Thyroid gland (tissue), 4 donors: Measurements from ENCODE around the gene ESRRA. TPM values are rescaled to one million over a fixed set of nuclear protein-coding genes. Genes with fewer than 3 reads are reported as not detected.

ENCODE experiments used
- DNase-seq, 2 donors: peaks; one replicate each; pipeline ENCODE4 v3.0.0-alpha.2; 2019
- H3K27ac ChIP-seq, 3 donors: fragments of 200-600 bp; sonication (generic); 1 replicate in 2 of 3; 2 replicates in 1 of 3; pipeline ENCODE4 v1.5.1; 2016 to 2019; ENCODE audit warnings: mild to moderate bottlenecking in 1 of 3, moderate library complexity in 1 of 3
- H3K27me3 ChIP-seq: fragments of 200-600 bp; sonication (generic); one replicate; pipeline ENCODE4 v1.5.1; 2019
- H3K36me3 ChIP-seq, 2 donors: fragments of 200-600 bp; sonication (generic); one replicate each; pipeline ENCODE4 v1.5.1; 2016 to 2019
- H3K4me1 ChIP-seq, 2 donors: fragments of 200-600 bp; sonication (generic); one replicate each; pipeline ENCODE4 v1.5.1; 2017 to 2019
- H3K4me3 ChIP-seq, 3 donors: fragments of 200-600 bp; sonication (generic); replicated peaks in 1 of 3; 1 replicate in 2 of 3; 2 replicates in 1 of 3; pipeline ENCODE4 v1.5.1; 2016; ENCODE audit warnings: mild to moderate bottlenecking in 1 of 3
- H3K9me3 ChIP-seq: fragments of 200-600 bp; sonication (generic); one replicate; pipeline ENCODE4 v1.5.1; 2017
- POLR2A ChIP-seq, 2 donors: fragments of 450-650 bp; IDR thresholded peaks; one replicate each; pipeline ENCODE4 v1.6.1; 2017; ENCODE audit warnings: antibody characterized with exemption in 2 of 2, mild to moderate bottlenecking in 2 of 2, moderate library complexity in 1 of 2
- WGBS, 2 donors: methylation state at CpG; one replicate each; pipeline ENCODE4 v1.1.5; 2017; 5-methylcytosine and 5-hydroxymethylcytosine counted together
- intact Hi-C: fragments of 100-400 bp; cut with DNase I; formaldehyde crosslinking; loops from one replicate; pipeline ENCODE4 v1.15.1; 2023
- total RNA-seq, 4 donors: library from RNA; depleted of rRNA; stranded (reverse); fragments of >200 nt; gene quantifications; one replicate each; pipeline ENCODE4 v1.2.3, GENCODE V29; 2016
- TF ChIP-seq, protein P1 (sequence below), 6 experiments: fragments of 200-600 bp in 3 of 6; fragments of 450-650 bp in 3 of 6; sonication (generic) in 3 of 6; IDR thresholded peaks; one replicate each; pipeline ENCODE4 v1.5.1; 2016 to 2019; ENCODE audit warnings: antibody characterized with exemption in 6 of 6, mild to moderate bottlenecking in 2 of 6, inconsistent platforms in 1 of 6, moderate library complexity in 1 of 6

ESRRA gene
- total RNA-seq, 4 donors from 2014 or later, result 42.8 to 71.6 (median 58.3) TPM

DNA sequence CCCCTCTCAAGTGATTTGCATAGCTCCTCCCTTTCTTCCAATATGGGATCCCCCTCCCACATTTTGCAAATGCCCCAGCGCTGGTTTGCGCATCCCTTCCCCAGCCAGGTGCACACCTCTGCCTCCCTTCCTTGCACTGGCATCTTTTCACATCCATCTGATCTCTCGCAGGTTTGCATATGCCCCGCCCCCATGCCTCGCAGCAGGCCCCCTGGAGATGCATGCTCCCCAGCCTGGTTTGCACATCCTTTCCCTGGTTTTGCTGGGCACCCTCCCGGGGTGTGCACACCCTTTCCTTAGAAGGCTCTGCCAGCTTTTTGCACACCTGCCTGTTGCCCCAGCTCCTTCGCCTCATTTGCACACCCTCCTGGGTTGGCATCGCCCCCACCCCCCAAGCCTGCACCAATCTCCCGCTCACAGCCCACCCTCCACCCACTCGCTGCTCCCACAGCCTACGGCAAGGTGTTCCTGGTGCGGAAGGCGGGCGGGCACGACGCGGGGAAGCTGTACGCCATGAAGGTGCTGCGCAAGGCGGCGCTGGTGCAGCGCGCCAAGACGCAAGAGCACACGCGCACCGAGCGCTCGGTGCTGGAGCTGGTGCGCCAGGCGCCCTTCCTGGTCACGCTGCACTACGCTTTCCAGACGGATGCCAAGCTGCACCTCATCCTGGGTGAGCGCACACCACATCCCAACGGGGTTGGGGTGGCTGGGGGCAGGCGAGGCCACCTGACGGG, 54.6 kb downstream of the ESRRA start:
- Histone ChIP-seq H3K36me3 (peaks cover 15 to 30% of the 10 kb centered on the region in 2 donors), H3K9me3 (no peaks in the 10 kb centered on the region), H3K27ac (no peak overlapping the region), H3K4me1 (peaks cover 23 to 28% of the 10 kb centered on the region in 2 donors), H3K27me3 (no peaks in the 10 kb centered on the region), H3K4me3 (peak overlapping the region in 1 of 3 donors; percentile 87)
- intact Hi-C loops, result no loop called here
- DNase-seq, result peak; percentile 23 to 46
- TF ChIP-seq, protein P1, sequence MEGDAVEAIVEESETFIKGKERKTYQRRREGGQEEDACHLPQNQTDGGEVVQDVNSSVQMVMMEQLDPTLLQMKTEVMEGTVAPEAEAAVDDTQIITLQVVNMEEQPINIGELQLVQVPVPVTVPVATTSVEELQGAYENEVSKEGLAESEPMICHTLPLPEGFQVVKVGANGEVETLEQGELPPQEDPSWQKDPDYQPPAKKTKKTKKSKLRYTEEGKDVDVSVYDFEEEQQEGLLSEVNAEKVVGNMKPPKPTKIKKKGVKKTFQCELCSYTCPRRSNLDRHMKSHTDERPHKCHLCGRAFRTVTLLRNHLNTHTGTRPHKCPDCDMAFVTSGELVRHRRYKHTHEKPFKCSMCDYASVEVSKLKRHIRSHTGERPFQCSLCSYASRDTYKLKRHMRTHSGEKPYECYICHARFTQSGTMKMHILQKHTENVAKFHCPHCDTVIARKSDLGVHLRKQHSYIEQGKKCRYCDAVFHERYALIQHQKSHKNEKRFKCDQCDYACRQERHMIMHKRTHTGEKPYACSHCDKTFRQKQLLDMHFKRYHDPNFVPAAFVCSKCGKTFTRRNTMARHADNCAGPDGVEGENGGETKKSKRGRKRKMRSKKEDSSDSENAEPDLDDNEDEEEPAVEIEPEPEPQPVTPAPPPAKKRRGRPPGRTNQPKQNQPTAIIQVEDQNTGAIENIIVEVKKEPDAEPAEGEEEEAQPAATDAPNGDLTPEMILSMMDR (IDR thresholded peaks at IDR 0.05), result no peak
- no peak for TF ChIP-seq POLR2A (IDR thresholded peaks at IDR 0.05)
- WGBS, 2 donors, result 29 to 39% methylated on average over 21 to 33 of the region's 38 CpGs

DNA sequence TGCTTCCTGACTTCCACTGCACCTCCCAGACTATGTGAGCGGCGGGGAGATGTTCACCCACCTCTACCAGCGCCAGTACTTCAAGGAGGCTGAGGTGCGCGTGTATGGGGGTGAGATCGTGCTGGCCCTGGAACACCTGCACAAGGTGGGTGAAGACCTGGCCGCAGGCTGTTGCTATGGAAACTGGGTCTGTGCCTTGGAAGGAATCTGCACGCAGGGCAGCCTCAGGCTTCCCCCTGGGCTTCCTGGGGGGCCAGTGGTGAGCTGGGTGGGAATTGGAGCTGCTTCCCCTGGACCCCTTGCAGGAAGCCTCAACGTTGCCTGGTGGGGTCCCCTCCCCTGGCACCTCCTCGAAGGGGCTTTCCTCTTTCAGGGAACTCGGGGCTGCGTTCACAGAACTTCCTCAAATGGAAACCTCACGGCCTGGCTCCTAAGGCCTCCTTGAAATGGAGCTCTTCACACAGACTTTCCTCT, 55.2 kb downstream of the ESRRA start:
- intact Hi-C loops, result no loop called here
- H3K36me3 ChIP-seq, result peaks cover 21 to 33% of the 10 kb centered on the region in 2 donors
- H3K4me3 ChIP-seq, result no peak overlapping the region
- WGBS, 2 donors, result 81 to 84% methylated on average over 9 to 12 of the region's 13 CpGs
- peaks cover 22 to 23% of the 10 kb centered on the region in 2 donors for H3K4me1 ChIP-seq
- no peaks in the 10 kb centered on the region for H3K9me3 ChIP-seq
- TF ChIP-seq, protein P1 (IDR thresholded peaks at IDR 0.05), result no peak
- TF ChIP-seq POLR2A (IDR thresholded peaks at IDR 0.05), result no peak
- H3K27ac ChIP-seq, result no peak overlapping the region
- H3K27me3 ChIP-seq, result no peaks in the 10 kb centered on the region
- no peak for DNase-seq

DNA sequence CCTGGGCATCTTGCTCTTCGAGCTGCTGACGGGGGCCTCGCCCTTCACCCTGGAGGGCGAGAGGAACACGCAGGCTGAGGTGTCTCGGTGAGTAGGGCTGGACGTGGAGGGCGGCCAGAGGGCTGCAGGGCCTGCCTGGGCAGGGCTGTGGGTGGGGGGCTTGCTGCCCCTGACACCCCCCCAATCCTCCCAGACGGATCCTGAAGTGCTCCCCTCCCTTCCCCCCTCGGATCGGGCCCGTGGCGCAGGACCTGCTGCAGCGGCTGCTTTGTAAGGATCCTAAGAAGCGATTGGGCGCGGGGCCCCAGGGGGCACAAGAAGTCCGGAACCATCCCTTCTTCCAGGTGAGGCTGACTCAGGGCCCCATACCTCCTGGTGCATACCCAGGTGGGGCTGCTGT, 56.3 kb downstream of the ESRRA start:
- DNase-seq, result no peak

DNA sequence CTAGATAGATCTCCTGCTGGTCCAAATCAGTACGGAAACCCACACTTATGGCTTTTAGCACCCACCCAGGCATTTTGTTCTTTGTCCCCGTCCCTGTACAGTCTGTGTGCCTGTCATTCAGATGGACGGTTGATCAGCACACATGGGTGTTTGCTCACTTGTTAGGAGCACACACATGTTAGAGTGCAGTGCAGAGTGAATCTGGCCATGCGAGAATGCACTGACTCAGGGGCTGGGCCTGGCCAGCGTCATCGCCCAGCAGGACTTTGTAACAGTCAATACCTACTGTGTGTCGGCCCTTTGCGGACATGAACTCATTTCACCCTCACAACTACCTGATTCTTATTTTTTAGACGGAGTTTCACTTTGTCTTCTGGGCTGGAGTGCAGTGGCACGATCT, 57.0 kb downstream of the ESRRA start:
- WGBS, 2 donors, result 93 to 96% methylated on average over 10 of the region's 10 CpGs
- DNase-seq, result no peak
- Histone ChIP-seq H3K4me3 (no peak overlapping the region), H3K27me3 (no peaks in the 10 kb centered on the region), H3K9me3 (no peaks in the 10 kb centered on the region), H3K36me3 (peaks cover 30 to 51% of the 10 kb centered on the region in 2 donors), H3K4me1 (peaks cover 21 to 23% of the 10 kb centered on the region in 2 donors), H3K27ac (no peak overlapping the region)
- intact Hi-C loops, result no loop called here
- no peak for TF ChIP-seq POLR2A (IDR thresholded peaks at IDR 0.05)
- TF ChIP-seq, protein P1 (IDR thresholded peaks at IDR 0.05), result no peak

More for the DNA sequence above, 56.3 kb downstream of the ESRRA start:
- intact Hi-C loops, result no loop called here
- Histone ChIP-seq H3K4me3 (no peak overlapping the region), H3K27me3 (no peaks in the 10 kb centered on the region), H3K36me3 (peaks cover 27 to 45% of the 10 kb centered on the region in 2 donors), H3K27ac (no peak overlapping the region), H3K4me1 (peaks cover 21 to 23% of the 10 kb centered on the region in 2 donors), H3K9me3 (no peaks in the 10 kb centered on the region)
- 94 to 97% methylated on average over 11 of the region's 18 CpGs for WGBS, 2 donors
- TF ChIP-seq, protein P1 (IDR thresholded peaks at IDR 0.05), result no peak
- TF ChIP-seq POLR2A (IDR thresholded peaks at IDR 0.05), result no peak

DNA sequence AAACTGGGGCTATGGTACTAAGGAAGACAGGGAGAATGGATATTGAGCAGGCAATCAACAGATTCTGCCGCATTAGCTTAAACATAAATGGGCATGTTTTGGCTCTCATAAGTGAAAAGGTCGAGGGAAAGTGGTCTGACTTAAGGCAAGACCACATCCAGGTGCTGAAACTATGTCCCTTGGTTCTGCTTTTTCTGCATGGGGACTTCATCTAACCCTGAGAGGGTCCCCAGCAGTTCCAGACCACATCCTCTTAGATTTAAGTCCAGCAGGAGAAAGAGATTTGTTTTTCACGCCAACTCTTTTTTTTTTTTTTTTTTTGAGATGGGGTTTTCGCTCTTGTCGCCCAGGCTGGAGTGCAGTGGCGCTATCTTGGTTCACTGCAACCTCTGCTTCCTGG, 59.1 kb downstream of the ESRRA start:
- WGBS, 2 donors, result 93 to 94% methylated on average over 6 of the region's 6 CpGs

More for the DNA sequence above, 59.1 kb downstream of the ESRRA start:
- Histone ChIP-seq H3K4me3 (no peak overlapping the region), H3K36me3 (peaks cover 39 to 66% of the 10 kb centered on the region in 2 donors), H3K27ac (no peak overlapping the region), H3K27me3 (no peaks in the 10 kb centered on the region), H3K9me3 (no peaks in the 10 kb centered on the region), H3K4me1 (peaks cover 8 to 10% of the 10 kb centered on the region in 2 donors)
- TF ChIP-seq, protein P1 (IDR thresholded peaks at IDR 0.05), result no peak
- TF ChIP-seq POLR2A (IDR thresholded peaks at IDR 0.05), result no peak
- no peak for DNase-seq
- intact Hi-C loops, result no loop called here
